ENCODE results near the gene EBF4. TPM values are rescaled to one million over a fixed set of nuclear protein-coding genes. Genes with fewer than 3 reads are reported as not detected.

EBF4 gene
- total RNA-seq, 1 experiment from 2014 or later, result 2.7 TPM

GRCh38 chr20:2745060-2745910, 52.7 kb downstream of the EBF4 start:
- no peaks in the 10 kb centered on the region for H3K9me3 Mint-ChIP-seq
- H3K4me1 Mint-ChIP-seq, result peaks cover 29% of the 10 kb centered on the region
- POLR2A ChIA-PET, result interaction anchor here (0.7 kb wide), 1 partner anchor 56 kb away, joined by 4 read pairs; no protein-coding TSS in a partner anchor
- H3K4me3 Mint-ChIP-seq, result no peak overlapping the region
- no peak for DNase-seq (ENCODE audit: low spot score)
- H3K27me3 Mint-ChIP-seq (ENCODE audit: low read depth), result peaks cover 95% of the 10 kb centered on the region
- TF ChIP-seq ZNF138 (CRISPR knock-in tag; conservative IDR thresholded peaks at IDR 0.05) (no peak), ZNF219 (CRISPR knock-in tag; IDR thresholded peaks at IDR 0.05; ENCODE audit: borderline replicate concordance) (no peak), PRRX2 (CRISPR knock-in tag; IDR thresholded peaks at IDR 0.05) (no peak), ERG (CRISPR knock-in tag; IDR thresholded peaks at IDR 0.05) (no peak), PREB (CRISPR knock-in tag; IDR thresholded peaks at IDR 0.05; ENCODE audit: borderline replicate concordance) (no peak), NFATC4 (CRISPR knock-in tag; IDR thresholded peaks at IDR 0.05) (no peak), TEAD4 (CRISPR knock-in tag; IDR thresholded peaks at IDR 0.05) (no peak), MAX (CRISPR knock-in tag; IDR thresholded peaks at IDR 0.05) (no peak), NR3C1 (CRISPR knock-in tag; conservative IDR thresholded peaks at IDR 0.05; ENCODE audit: low read depth) (no peak)
- H3K27ac Mint-ChIP-seq, result no peak overlapping the region
- H3K36me3 Mint-ChIP-seq, result no peaks in the 10 kb centered on the region
- CTCF ChIA-PET, result interaction anchor here (0.7 to 2.9 kb wide), 2 partner anchors 16 to 57 kb away, joined by 4 to 23 read pairs; no protein-coding TSS in a partner anchor
- ATAC-seq, result no peak

- POLR2A ChIA-PET, result no interaction called here
- H3K36me3 Mint-ChIP-seq, result no peaks in the 10 kb centered on the region
- H3K27ac Mint-ChIP-seq, result no peak overlapping the region
- CTCF ChIA-PET, result no interaction called here
- peaks cover 96% of the 10 kb centered on the region for H3K27me3 Mint-ChIP-seq (ENCODE audit: low read depth)
- no peak for DNase-seq (ENCODE audit: low spot score)
- peaks cover 36% of the 10 kb centered on the region for H3K4me1 Mint-ChIP-seq
- no peak for ATAC-seq
- H3K4me3 Mint-ChIP-seq, result no peak overlapping the region
- no peaks in the 10 kb centered on the region for H3K9me3 Mint-ChIP-seq
- TF ChIP-seq AFF4 (CRISPR knock-in tag; IDR thresholded peaks at IDR 0.05; ENCODE audit: borderline replicate concordance) (no peak), HMGXB4 (CRISPR knock-in tag; IDR thresholded peaks at IDR 0.05) (no peak), ZSCAN18 (CRISPR knock-in tag; IDR thresholded peaks at IDR 0.05) (no peak), KAT7 (CRISPR knock-in tag; IDR thresholded peaks at IDR 0.05; ENCODE audit: borderline replicate concordance) (no peak), RELA (CRISPR knock-in tag; IDR thresholded peaks at IDR 0.05; ENCODE audit: borderline replicate concordance) (no peak), ESRRA (CRISPR knock-in tag; IDR thresholded peaks at IDR 0.05; ENCODE audit: borderline replicate concordance) (no peak), HMGA2 (CRISPR knock-in tag; IDR thresholded peaks at IDR 0.05) (no peak), E2F4 (CRISPR knock-in tag; IDR thresholded peaks at IDR 0.05; ENCODE audit: borderline replicate concordance, low read depth) (no peak), ETV6 (CRISPR knock-in tag; IDR thresholded peaks at IDR 0.05) (no peak), CDX4 (CRISPR knock-in tag; IDR thresholded peaks at IDR 0.05; ENCODE audit: borderline replicate concordance) (no peak)
Measured at GRCh38 chr20:2745936-2746635, 53.5 kb downstream of the EBF4 start.
